ENCODE data around the gene ADAT3.

Gene ADAT3

DNA sequence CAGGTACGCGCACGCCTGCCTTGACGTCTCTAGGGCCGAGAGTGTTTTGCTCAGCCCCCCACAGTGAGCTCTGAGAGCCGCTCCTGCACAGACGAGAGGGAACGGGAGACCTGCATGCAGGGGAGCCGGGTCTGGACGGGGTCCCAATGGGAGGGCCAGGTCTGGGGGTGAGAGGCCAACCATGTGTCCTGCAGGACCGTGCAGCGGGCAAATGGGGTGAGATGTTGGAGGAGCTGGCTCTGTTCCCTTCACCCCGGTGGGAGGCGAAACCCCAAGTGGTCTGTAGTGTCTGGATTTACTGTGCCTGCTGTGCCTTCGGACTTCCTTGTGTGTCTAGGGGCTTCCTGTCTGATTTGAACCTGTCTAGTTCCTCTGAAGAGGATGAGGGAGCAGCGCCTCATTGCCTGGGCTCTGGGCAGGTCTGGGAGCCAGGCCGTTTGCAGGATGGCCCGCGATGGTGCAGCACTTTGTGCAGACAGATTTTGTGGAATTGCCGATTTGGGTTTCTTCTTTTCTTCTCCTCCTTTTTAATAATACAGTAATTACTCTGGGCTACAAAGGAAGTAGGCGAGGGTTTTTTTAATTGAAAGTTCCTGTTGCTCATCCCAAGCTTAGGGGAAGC is 37.8 kb downstream of the ADAT3 start:
- no peak for DNase-seq

DNA sequence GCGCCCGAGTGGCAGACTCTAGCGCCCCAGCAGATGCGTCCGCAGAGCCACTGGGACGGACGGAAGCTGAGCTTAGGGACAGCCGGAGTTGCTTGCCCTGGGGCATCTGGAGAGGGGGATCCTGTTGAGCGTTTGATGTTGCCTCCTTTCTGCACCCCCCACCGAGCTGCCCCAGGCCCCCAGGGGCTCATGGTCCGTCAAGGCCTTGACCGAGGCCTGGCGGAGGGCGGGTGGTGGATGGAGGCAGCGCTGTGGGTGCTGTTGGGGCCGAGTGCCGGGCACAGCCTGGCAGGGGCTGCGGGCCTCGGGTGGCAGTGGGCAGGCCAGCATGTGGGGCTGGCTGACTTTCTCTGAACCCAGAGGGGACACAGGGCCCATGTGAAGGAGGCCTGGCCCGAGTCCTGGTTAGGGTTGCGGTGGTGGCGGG is 38.5 kb downstream of the ADAT3 start:
- DNase-seq, result no peak

DNA sequence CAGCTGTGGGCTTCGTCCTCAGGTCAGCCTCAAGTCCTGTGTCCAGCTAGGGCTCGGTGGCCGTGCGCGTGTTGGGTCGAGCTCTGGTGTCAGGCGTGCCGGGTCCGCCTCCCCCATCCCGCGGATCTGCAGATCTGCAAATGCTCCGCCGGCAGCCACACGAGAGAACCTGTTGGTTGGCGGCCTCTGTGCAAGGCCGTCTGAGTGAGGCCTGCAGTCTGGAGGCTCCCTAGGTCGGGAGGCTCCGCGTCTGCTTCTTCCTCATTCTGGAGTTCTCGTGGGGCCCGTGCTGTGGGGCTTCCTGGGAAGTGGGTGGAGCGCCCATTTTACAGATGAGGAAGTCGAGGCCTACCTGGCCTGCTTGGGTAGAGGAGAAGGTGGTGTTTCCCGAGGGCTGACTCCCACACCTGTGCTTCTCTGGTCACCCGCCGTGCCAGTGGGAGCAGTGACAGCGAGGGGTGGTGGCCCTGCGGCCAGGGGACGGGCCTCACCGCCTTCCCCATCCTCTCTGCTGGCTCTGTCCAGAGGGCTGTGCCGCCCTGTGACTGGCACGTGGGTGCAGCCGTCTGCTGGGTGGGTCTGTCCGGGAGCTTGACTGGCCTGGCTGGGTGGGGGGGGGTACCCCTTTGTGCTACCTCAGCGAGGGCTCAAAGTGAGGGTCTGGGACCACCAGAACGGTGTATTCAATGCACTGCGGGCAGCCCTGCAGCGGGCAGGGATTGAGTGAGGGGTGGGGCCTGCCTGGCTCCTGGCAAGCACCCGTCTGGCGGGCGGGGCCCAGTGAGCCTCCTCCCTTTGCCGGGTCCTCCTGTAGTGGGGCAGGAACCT is 39.1 kb downstream of the ADAT3 start:
- no peak for DNase-seq

DNA sequence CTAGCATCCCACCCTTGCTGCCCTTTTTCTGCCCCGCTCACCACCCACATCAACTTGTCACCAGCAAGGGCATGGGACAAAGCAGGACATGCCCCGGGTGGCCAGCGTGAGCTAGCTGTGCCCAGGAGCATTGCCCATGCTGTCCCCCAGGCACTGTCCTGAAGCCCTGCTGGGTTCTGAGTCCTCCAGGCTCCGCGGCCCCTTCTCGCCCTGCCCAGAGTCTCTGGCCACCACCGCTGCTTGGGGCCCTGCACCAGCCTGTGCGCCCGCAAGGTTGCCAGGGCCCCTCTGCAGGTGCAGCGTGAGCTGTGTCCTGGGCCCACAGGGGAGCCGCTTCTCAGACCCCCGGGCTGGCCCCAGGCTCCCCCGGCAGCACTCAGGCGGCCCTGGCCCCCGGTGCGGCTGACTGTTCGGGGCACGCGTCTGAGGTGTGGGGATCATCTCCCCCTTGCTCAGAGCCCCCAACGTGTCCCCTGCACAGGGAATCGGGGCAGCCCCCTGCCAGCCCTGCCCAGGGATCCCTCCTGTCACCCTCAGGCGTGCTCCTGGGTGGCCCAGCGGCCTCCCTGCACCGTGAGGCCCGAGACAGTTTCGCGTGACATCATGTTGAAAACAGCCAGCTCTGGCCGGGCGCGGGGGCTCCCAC is 39.8 kb downstream of the ADAT3 start:
- no peak for DNase-seq

DNA sequence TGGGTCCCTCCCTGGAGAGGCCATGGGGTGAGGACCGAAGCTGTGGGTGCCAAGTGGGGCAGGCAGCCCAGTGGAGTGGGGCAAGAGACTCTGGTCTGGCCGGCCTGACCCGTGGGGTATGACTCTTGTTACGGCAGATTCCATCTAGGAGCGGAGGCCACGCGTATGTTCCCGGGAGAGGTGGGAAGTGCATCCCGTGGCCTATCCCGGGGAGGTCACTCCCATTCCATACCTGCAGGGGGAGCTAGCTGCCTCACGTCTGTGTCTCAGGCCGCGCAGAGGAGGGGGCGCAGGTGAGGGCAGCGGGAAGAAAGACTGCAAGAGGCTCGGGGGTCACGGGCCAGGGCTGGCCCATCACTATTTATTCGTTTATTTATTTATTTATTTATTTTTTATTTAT is 40.7 kb downstream of the ADAT3 start:
- no peak for DNase-seq

DNA sequence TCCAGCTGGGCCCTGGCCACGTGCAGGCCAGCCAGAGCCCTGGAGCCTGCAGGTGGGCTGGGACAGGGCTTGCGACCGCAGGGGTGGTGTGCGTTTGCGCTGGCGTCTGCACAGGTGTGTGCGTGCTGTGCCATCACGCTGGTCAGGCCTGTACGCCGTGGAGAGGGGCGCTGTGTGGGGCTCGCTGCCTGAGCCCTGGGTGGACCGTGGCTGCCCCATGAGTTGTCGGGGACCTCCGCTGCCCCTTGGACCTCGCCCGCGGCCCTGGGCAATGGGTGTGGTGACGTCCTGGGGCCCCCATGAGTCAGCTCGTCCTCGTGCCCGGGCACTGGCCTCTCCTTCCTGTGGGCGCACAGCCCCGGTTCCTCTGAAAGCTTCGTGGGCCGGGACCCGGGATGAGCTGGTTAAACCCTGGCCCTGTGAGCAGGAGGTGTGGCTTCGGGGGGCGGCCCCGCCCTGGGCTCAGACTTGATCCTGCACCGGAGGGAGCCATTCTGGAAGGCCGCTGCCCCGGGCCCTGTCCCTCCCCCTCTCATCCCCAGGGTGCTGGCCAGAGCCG is 42.5 kb downstream of the ADAT3 start:
- DNase-seq, result no peak

DNA sequence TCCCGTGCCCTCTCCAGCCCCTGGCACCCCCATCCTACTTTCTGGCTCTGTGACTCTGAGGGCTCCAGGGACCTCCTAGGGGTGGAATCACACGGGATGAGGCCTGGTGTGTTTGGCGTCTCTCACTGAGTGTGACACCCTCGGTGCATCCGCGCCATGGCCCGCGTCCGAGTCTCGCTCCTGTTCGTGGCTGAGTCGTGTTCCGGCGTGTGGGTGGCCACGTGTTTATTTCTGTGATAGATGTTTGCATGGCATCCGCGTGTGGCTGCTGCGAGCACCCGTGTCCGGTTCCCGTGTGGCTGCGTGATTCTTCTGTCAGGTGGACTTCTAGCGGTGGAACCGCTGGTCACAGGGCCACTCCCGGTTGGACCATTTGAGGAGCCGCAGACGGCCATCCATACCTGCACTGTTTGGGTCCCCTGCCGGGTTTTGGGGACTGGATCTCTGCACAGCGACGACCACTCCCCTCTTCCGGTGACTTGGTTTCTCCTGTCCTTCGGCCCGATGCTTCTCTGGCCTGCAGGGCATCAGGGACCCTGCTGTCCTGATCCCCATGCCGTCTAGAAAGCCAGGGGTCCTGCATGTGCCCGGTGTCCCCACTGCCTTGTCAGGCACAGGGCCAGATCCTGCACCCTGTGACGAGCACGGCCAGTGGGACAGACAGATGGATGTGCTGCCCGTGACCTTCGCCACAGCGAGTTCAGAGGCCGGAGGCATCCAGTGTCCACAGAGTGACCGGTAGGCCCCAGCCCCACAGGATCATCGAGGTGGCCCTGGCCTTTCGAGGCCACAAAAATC is 44.3 kb downstream of the ADAT3 start:
- no peak for DNase-seq

DNA sequence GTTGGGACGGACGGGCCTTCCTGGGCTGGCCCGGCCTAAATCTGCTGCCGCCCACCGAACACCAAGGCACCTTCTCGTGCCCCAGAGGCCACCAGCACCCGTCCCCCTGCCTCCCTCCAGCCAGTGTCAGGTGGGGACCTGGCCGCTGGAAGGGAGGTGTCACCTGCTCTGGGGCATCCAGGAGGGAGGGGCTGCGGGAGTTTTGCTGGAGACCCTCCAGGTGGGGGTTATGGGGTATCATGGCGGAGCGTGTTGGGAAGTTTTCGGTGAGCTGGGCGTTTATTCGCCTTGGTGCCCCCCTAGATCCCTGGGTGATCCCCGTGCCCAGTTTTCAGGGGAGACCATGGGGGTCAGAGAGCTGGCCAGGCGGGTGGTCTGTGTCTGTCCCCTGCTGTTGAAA is 45.4 kb downstream of the ADAT3 start:
- no peak for DNase-seq

DNA sequence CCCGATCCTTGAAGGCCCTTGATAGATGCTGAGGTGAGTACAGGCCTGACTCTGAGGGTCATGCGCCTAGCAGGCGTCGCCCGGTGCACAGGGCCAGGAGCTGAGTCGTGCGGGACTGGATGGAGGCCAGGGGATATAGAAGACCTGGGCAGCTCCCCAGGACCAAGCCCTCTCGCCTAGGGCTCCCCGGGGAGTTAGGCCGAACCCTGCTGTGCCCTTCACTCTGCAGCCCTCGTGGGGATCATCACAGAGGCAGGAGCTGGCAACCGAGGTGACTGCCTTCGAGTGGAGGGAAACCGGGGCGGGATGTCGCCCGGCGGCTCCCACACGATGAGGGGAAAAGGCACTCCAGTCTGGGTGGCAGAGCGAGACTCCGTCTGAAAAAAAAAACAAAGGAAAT is 47.4 kb downstream of the ADAT3 start:
- DNase-seq, result peak; percentile 28

DNA sequence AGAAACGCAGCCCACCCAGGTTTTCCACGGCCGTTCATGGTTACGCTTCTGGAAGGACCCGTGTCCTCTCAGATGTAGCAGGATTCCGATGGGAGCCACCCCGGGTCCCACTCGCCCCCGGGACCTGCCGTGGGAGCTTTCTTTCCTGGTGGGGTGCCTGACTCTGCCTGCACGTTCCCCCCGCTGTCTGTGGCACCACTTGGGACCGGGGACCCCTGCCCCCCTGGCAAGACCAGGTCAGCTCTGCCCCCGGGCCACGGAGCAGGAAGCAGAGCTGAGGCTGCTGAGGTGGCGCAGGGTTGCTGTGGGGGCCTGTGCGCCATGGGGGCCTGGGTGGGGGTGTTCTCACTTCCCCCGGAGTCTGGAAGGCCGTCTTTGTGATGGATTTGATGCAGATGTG is 47.8 kb downstream of the ADAT3 start:
- no peak for DNase-seq

DNA sequence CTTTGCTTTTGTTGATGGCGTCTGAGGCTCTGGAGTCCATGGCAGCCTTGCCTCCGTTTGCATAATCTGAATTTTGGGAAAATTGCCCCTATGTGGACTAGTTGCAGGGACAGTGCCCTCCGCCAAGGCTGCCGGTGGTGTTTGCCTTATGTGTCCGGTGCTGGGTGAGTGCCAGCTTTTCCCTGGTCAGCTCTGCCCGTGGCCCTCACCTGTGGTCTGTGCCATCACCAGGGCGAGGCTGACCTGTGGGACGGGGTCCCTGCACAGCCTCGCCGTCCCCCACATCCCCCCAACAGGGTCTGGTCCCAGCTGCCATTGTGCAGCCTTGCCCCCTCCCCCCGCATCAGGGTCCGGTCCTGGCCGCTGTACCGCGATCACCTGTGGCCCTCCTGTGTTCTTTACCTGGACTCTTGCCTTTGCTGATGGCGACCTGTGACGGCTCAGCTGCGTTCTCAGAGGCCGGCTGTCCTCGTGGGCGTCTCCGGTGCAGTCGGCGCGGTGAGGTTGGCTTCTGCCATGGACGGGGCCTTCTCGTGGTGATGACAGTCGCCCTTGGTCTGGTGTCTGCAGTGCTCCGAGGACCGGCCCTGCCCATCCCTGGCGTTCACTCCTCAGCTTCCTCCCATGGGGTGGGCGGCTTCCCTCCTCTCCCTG is 48.4 kb downstream of the ADAT3 start:
- no peak for DNase-seq

DNA sequence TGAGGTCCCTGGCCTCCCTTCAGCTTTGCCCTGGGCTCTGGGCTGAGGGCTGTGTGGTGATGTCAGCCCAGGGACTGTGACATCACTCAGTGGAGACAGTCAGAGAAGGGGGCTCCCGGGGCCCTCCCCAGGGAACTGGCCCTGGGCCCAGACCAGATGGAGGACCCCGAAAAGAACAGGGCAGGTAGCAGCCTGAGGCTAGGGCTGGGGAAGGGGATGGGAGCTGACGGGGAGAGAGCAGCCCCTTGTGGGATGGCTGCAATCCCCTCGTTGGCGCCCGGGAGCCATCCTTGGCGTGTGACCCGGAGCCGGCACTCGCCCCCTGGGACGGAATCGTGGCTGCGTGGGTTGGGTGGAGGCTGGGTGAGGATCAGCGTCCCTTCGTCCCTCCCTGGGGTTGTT is 49.3 kb downstream of the ADAT3 start:
- DNase-seq, result no peak

DNA sequence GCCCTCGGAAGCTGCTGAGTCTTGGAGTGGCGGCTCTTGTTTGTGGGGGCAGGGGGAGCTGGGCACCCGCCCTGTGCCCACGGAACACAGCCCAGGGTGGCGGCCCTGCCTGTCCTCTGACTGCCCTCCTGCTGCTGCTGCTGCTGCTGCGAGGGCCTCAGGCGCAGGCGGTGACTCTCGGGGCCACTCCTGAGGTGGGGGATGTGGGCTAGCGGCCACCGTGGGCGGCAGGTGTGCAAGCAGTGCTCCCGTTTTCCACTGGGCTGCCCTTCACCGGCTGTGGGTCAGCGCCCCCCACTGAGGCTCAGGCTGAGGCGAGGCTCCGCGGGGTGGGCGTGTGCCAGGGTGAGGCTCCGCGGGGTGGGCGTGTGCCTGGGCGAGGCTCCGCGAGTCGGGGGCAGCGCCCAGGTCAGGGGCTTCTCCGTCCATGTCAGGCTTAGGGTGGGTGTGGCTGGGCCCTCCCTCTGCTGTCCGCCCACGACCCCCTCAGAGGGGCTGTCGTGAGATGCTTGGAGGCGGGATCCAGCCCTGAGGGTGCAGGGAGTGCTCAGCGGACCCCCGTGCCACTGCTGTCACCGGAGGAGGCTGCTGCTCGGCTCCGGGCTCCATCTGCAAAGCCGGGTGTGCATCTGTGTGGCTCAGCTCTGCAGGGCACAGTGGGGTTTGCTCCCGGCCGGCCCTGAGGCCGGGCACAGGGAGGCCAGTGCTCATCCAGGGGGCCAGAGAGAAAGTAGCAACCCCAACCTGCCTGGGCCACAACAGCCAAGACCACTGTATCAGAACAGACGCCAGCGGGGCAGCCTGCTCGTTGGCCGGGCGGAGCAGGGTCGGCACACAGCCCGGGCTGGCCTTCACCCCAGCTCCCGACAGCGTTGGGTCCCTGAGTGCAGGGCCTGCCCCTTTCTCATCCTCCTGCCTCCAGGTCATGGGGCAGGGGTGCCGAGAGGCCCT is 50.2 kb downstream of the ADAT3 start:
- no peak for DNase-seq

DNA sequence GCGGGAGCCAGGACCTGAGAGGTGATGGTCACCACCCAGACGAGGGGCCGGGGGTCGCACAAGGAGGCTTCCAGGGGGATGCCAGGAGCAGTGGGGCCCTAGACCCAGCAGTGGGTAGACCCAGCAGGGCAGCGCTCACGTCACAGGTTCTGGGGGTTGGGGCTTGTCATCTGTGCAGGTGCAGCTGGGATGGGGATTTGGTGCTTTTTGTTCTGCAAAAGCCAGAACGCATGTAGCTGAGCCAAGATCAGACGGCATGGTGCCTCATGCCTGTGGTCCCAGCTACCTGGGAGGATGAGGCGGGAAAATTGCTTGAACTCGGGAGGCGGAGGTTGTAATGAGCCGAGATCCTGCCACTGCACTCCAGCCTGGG is 50.9 kb downstream of the ADAT3 start:
- no peak for DNase-seq

DNA sequence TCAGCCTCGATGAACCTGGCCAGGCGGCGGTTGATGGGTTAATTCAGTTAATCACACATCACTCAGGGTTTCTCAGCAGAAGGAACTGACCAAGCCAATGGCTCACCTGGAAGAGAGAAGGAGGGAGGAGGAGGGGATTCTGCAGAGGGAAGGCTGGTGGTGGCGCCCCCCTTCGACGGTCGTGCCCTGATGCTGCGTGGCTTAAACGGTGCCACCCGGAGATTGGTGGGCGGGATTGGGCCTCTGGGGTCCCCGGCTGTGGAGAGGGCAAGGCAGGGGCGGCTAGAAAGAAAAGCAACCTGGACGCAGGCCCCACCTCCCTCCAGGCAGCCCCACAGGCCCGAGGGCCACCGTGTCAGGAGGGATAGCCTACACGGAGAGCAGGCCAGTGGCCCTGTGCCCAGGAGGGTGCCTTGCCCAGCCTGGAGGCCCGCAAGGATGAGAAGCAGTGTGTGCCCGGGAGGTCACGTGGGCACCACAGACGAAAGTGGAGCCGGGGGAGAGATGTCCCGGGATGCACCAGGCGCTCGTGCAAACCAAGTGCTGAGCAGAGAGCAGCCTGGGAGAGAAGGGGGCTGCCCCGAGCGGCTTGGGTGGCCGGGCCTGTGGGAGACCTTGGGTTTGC is 51.8 kb downstream of the ADAT3 start:
- no peak for DNase-seq

DNA sequence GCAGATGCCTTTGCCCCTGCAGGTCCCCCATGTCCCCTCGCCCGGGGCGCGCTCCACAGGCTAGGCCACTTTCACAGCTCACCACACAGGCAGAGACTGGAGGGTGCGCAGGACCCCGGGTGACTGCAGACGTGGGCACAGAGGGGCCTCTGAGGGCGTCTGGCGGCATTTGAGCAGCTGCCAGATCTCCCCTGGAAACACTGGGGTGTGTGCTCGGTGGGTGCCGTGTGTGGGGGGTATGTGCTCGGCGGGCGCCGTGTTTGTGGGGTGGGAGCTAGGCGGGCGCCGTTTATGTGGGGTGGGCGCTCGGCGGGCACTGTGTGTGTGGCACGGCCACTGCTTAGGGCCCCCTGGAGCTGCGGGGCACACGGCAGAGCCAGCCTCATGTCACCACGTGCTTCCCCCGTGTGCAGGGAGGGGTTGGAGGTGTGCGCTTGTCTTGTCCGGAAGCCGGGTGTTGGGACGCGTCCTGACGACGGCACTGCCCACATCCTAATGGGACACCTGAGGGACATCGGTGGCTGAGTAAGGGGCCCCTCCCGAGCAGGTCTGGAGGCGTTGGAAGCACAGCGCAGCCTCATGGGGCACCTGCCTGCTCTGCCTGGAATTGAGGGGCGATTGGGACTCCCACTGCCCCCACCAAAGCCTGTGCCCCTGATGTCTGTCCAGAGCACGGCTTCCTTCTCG is 52.5 kb downstream of the ADAT3 start:
- DNase-seq, result no peak

DNA sequence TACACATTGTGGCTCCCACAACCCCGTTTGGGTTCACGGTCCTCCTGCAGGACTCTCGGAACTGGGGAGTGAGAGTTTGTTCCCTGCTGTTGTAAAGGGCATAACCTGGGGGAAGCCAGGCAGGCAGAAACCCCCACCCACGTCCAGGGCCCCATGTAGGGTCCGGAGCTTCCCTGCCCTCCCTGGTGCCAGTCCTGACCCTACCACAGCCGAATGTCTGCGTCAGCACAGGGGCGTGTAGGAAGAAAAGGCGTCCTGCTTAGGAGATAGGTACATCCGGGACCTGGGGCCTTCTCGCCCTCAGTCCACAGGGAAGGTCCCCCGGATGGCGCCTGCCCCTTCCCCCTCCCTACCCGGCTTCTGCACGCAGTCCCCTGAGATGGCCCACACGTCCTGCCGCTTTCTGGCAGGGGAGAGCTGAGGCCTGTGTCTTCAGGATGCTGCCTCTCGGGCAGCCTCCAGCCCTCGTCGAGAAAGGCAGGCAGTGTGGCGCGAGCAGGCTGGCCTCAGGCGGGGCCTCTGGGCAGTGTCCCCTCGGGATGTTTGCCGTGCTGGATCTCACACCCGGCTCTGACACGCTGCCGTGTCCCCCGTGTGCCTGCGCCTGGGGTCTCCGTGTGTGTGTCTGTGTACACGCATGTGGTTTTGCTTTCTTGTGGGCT is 54.9 kb downstream of the ADAT3 start:
- DNase-seq, result no peak

DNA sequence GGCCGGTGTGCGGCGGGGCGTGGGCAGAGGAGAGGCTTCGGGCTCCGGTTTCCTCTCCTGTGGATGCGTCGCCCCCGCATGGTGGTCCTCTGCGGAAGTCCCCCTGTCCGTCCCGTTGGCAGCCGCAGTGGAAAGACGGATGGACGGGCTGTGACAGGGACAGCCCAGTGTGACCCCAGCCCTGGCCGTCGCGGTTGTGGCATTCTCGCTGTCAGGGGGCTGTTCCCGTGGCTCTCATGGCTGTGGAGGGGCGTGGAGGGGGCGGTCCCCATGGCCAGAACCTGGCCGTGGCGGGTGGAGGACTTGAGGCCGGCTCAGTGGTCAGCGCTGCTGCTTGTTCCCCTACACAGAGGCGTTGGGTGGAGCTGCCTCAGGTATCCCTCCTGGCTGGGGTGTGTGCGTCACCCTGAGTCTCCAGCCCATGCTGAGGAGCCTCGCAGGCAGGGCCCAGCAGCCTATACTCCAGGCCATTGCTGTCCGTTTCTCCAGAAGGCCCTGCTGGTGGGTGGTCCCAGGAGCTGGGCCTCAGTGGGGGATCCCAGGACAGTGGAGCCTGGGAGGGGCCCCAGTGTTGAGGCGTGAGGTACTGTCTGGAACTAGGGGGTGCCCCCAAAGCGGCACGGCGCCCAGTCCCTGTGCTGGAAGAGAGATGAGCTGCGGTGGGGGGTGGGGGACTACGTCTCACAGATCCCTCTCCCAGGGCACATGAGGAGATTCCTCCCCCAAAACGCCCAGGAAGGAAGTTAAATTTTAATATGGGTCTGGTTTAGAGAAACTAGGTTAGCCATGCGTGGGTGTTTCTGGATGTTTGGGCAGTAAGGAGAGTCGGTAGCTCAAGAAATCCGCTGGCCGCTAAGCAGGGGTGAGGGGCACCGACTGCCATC is 56.0 kb downstream of the ADAT3 start:
- no peak for DNase-seq

DNA sequence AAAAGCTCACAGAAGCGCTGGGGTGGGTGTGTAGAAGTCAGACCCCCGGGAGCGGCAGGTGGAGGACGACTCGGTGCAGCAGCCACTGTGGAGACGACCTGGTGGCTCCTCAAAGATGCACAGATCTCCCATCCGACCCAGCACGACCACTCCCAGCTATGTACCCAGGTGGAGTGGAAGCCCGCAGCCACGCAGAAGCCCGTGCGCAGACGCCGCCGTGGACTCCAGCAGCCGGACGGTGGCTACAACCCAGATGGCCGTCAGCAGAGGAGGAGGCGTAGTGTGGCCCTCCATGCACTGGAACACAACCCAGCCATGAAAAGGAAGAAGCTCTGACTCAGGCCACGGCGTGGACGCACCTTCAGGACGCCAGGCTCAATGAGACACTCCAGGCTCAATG is 57.5 kb downstream of the ADAT3 start:
- DNase-seq, result no peak

Measured in NCI-H226 (cell line).